ENCODE measurements around the gene RAPGEF1.
A peak's percentile ranks its signal among the peaks of the same experiment; 100 is the strongest.

The RAPGEF1 gene

DNA sequence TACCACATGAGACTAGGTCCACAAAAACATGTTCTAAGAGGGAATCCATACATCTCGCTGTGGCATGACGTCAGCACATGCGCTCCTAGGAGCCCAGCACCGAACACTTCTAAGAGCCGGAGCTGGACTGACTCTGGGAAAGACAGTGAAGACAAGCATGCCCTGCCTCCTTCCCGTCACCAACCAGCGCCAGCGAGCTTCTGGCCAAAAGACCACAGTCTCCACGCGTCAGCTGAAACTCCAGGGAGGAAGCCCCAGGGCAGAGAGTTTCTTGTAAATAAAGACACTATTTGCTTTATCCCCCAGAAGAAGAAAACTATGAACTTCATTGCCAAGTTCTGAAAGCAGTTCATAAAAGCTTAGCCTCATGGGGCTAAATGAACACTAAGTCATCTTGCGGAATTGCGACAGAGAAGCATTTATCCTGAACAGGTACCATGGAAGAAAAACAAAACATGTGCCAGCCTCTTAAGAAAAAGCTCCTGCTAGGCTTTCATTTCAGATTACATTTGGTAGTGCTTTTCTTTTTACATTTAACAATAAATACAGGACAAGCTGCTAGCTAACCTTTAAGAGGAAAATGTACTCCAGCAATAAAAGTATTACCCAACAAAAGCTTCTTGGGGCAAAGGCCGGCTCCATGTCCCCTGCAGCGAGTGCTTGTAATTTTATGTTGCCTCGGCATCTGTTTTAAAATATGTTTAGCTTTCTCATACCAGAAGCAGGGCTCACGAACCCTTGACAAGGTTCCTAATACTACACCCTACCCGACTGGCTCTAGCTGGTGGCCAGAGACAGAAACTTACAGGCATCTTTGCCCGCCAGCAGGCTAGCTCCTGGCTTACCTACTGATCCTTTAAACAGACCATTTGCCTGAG is 98.0 kb downstream of the RAPGEF1 start:
- DNase-seq = no peak

DNA sequence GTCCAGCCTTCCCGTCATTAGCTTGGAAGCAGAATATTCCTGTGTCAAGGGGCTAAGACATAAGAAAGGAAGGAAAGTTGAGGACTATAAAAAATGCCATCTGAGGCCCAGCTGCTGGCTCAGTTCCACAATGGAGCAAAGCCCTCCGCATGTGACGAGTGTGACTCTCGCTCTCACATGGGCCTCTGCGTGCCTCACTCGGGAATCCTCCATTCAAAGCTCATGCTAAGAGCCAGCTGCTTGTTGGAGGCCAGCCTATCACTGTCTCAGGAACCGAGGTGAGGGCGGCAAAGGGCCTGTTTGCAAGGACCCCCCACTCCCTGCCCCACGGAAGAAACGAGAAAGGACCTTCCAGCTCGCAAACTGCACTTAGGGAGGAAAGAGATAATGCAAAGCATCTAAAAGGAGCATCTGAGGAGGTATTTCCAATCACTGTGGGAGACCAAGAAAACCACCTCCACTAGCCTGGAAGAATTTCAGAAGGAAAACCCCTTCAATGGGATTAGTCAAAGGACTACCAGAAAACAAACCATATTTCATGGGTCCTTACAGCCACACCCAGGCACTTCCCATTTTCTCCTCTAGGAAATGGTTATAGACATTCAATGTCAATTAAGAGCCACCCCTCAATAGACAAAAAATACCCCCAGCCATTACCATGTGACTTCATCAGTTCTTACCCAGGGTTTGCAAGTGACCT is 99.3 kb downstream of the RAPGEF1 start:
- DNase-seq = no peak

DNA sequence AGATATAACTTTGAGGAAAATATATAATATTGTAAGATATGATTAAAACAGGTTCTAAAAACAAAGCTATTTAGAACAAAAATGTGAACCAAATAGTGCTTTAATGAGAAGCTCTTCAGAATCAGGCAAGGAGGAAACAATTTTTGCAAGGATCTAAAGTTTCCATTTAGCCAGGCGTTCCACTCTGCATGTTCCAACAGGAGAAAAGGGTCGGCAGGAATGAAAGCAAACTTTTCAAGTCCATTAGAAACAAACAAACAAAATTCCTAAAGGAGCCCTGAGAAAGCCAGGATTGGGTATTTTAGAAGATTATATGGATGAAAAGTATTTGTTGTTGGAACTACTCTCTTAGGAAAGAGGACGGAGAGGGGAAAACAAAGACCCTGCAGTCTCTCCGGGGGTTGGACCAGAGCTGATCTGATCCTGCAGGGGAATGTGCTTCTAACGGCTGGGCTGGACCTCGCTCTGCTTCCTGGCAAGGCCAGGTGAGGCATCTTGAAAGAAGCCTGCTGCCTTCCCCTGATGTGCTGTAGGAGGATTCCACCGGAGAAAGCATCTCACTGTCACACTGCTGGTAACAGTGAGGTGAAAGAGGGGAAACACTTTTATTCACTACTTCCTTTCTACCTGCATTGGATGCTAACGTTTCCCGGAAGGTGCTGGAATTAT is 100.0 kb downstream of the RAPGEF1 start:
- no peak for DNase-seq

DNA sequence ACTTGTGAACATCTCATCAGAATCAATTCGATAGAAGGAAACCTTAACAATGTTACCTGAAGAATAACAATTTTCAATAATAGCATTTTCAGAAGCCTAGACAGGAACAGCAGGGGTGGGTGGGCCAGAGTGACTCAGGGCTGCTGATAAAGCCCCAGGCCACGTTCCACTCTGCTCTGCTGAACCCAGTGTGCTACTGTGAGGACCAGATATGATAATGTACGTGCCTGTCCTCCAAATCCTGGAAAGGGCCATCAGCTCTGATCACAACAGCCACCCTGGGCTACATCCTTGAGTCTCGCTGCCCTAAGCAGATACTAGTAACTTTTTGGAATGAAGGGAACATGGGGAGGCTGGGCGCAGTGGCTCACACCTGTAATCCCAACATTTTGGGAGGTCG is 103.3 kb downstream of the RAPGEF1 start:
- peak; percentile 60 for DNase-seq

DNA sequence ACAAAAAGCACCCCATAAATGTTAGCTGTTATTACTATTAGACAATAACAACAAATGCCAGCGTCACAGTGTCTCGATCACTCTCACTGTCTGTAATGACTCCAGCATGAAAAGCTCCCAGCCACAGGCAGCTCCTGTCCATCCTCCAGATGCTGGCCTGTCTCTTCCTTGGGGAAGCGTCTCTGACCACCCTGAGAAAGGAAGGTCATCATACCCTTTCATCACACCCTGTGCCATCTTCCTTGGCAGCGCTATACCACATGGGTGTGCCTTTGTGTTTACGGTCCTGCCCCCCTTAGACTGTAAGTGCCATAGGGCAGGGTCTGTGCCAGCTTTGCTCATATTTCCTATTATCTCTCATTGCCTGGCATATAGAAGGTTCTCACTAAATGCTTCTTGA is 104.0 kb downstream of the RAPGEF1 start:
- no peak for DNase-seq

DNA sequence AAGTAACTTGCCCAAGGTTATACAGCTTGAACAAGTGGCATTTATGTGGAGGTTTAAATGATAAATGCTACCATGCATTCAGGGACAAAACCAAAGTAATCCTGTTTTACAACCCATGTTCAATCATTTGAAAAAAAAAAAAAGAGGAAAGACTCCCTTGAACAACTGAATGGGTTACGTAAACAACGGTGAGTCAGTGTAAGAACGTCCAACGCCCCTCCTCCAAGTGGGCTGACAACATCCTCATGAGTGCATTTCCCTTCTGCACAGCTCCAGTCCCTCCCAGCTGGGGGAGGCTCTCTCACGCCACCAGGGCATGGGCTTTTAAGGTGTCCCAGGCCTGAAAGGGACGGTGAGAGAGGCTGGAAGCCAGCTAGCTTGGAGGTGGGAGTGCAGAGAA is 104.6 kb downstream of the RAPGEF1 start:
- DNase-seq = peak; percentile 95

DNA sequence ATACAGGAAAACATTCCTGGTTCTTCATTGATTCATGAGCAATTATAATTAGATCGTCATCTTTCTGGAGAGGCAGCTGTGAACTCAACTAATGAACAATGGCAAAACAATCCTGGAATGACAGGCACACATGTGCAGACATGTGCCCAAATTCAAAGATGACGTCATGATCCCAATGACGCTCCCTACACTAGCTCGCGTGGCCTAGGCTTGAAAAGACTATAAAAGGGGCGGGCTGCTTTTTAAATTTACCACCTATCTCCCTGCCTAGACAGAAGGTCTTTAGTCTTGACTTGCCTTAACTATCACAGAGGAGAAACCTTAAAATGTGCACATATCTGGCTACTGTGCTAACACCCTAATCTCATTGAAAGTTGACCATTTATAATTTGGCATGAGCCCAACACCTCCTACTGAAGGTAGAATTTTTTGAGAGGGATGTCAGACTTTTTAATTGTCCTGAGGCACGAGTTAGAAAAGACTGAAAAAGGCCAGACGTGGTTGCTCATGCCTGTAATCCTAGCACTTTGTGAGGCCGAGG is 106.3 kb downstream of the RAPGEF1 start:
- DNase-seq = no peak

DNA sequence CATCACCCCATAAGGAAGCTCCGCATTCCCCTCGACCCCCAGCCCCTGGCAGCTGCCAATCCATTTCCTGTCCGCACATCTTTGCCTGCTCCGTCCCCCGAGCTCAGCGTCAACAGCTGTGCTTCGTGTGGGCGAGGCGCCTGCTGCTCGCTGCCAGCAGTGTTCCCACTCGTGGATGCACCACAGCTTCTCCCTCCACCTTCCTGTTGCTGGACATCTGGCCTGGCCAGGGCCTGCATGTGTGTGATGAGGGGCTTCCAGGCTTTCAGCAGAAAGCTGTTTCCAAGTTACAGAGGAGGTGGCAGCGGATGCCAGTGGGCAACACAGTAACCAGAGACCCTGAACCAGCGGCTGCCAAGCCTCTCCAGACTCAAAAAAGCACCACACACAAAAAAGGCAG is 108.6 kb downstream of the RAPGEF1 start:
- no peak for DNase-seq

DNA sequence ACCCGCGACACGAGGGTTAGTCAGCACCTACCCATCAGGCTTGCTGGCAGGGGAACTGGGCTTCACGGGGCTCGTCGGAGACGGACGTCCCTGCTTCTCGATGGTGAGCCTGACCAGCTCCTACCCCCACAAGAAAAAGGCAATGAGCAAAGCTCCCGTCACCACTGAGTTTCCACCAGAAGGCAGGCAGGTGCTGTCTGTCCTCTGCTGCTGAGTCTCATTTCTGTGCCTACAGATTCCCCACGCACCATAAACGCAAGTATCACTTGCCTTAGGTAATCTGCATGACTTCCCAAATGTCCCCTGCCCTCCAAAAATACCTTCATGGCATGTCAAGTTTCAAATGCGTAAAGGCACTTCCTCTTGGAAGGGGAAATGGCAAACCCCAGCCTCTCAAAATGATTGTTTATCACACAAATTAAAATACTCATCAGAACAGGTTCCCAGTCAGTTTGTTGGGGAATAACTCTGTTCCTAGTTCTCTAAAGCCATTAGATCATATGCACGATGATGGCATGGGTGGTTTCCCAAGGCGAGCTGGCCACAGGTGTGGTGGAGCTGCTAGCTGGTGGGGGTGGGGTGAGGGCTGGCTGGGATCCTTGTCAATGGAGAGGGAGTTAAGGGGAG is 109.6 kb downstream of the RAPGEF1 start:
- no peak for DNase-seq

DNA sequence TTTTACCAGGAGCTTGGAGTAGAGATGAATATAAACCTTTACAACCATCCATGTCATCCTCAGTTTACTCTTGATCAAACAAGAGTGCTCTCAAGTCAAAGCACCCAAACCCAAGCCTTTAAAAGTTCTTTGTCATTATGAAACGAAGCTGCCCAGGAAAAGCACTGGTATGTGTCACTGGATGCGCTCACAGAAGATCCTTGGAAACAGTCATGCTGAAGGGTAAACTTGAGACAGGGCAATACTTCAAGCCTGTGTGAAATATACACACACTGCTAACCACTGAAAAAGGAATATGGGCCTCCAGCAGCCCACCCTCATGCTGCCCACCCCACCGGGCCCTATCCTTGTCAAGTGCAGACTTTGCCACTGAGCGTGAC is 110.1 kb downstream of the RAPGEF1 start:
- no peak for DNase-seq

DNA sequence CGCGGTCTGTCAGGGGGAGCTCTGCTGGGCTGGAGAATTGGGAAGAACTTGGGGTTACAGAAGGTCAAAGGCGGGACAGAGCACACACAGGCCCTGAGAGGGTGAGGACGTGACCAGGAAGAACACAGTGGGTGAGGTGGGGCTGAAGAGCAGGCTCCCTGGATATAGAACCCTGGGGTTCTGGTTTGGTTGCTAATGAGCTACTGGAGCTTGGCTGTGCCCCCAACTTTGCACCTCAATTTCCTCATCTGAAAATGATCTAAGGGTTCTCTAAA is 110.7 kb downstream of the RAPGEF1 start:
- no peak for DNase-seq

DNA sequence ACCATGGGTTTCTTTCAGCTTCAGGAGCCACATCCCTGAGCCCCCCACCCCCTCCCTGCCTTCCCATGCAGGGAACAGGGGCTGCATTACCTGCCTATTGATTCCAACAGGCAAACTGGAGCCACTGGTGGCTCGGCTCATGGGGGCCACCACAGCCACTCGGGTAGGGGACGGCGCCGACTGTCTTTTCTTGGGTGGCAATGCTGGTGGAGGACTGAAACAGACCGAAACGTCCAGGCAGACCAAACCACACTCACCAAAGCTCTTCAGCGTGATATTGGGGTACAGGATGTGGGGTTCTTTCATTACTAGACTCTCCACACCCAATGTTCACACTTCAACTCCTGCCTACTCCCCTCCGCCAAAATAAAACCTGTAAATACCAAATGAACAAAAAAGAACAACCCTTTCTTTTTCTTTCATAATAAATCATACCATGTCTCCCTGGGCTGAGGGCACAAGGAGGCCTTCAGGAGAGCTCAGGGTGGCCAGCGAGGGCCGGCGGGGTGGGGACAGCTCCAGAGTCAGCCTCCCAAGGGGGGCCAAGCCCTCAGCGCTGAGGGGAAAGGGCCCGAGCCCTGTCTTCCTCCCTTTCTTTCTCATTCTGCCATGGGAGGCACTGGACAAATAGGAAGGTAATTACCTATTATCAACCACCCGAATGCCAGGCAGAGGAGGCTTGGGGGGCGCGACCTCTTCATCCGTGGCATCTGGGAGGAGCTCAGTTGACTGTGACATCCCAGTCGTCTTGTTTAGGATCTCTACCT is 111.2 kb downstream of the RAPGEF1 start:
- DNase-seq = no peak

DNA sequence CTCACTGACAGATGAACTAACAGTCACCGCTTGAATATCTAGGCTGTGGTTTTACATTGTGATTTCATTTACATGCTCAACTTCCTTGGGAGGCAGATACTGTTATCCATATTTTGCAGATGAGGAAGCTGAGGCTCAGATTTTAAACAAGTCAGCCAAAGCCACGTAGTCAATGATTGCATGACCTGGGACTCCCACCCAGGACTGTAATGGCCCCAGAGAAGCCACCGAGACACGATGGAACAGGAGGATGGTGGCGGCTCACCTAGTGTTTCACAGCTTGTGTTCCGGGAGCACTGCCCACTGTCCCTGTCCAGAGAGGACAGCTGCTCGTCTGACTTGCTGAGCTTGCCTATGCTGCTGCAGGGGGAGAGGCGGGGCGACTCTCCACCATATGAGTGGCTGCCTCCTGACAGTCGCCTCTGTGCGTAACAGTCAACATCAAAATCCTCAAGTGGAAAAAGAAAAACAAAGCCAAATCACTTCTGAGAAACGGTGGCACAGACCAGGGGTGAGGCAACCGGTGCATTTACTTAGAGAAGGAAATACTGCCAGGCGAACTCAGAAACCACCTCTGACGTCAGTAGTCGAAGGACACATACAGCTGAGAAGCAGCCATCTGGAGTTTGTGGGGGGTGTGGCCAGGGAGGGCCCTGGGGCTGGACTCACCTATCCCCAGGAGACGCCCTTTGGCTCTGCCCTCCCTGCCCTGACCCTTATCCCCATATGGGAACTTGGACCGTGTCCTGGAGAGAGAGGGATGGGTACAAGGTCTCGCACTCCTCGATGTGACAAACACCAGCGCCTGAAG is 112.0 kb downstream of the RAPGEF1 start:
- peak; percentile 48 for DNase-seq

DNA sequence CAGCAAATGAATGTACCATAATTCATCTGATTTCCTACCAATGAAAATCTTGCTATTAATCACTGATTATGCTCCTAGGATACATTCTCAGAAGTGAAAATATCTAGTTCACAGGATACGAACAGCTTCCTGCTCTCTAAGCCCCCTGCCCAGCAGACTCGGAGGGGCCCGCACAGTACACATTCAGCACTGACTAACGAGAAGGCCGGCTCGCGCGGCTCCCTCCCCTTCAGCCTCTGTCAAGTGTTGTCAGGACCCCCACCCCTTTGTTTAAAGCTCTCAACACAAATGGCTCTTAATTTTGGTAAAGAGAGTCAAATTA is 112.6 kb downstream of the RAPGEF1 start:
- no peak for DNase-seq

DNA sequence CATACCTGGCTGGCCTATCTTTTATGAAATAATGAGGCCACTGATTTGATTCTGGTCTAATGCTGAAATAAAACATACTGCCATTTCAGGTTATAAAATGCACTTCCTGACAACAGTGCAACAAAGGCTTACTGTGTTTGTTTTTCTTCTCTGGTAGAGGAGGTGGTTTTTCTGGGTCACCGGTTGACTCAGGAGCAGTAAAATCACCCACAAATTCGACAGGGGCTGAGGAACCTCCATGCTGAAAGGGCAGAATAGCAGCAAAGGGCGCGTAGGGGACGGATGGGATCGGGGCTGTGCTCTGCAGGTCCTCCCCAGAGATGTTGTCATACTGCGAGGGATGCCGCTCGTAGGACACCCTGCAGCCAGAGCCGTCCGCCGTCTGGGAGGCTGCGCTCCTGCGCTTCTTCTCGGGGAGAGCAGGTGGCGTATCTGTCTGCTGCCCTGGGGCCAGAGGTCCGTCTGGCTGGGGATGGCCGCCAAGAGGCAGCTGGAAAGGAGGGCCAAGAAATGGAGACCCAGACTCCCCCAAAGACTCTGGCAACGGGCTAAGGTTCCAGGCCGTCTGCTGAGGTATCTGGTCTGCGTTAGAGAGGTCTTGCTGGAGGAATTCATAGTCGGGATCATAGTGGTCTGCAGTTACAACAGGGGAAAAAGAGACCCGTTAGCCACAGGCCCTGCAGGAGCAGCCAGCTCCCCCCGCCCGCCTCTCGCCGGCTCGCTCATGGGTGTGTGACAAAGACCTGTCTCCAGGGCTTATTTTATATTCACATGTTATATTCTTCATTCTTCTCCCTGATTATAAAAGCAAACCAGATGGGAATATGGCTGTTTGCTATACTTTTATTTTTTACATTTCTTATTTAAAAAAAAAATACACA is 113.8 kb downstream of the RAPGEF1 start:
- no peak for DNase-seq

DNA sequence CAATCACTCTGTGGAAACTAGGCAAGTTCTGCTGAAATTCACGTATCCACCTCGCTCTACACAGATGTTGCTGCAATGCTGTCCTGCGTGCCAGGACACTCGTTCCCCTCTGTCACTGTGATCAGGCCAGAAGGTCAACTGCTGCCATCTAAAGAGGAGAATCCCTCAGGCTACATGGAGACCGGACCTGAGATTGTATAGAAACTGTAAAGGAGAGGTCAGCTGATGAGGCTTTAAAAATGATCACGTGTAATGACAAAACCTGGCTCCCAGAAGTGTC is 114.4 kb downstream of the RAPGEF1 start:
- no peak for DNase-seq

DNA sequence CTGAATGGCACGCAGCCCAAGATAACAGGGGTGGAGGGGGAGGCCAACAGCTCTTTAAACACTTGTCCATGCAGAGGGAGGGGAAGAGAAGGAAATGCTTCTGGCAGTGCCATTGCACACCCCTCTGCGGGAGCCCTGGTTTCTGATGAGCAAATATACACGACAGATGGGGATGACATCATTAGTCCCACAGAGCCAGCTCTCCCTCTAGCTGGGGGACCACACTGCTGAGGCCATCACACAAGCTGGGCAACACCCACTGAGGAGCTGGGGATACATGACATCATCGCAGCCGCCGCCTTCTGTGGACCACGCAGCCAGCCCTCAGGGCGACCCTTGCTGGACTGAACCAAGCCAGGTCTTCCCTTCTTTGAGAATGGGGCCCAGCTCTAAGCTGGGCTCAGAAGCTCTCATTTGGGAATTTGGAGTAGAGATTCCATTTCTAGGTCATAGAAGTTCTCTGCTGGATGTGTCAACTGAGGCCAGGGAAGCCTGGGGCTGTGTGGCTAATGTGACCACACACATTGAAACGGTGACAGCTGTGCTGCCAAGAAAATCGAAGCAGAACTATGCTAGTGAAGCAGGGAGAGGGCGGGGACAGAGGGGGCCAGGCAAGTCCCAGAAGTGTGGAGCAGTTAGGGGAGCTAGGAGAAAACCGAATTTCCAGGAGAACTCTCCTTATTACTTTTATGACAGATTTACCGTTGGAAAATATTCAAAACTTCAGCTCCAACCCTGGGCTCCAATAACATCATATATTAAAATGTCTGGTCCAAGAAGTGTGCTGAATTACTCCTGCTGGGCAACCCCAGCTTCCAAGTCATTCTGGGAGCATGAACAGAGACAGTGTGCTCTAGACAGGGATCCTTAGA is 115.0 kb downstream of the RAPGEF1 start:
- DNase-seq = no peak

DNA sequence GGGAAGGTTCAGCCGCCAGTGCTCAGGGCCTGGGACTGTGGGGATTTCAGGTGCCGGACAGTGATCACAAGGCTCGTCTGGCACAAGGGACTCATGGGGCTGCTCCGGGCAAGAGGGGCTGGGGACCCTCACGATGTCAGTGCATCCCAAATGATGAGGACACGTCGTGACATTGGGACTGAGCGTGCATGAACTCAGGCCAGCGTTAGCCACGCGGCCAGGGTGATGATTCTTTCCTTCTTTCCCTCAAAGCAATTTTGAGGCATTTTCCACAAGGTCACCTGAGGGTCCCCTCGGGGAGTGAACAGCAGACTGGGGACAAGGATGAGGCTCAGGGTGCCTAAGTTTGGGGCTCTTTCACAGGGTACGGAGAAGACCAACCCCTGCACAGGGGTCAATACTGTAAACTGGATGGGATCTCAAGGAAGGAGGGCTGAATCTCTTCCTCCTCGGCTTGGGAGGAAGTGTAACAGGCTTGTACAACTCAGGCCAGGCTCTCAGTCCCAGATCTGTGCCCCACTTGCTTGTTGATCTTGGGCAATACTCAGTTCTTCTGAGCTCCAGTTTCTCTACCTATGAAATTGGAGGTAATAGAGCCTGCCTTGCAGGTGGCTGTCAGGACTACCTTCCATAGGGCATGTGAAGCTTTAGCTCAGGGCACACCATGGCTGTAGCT is 116.1 kb downstream of the RAPGEF1 start:
- DNase-seq = no peak

DNA sequence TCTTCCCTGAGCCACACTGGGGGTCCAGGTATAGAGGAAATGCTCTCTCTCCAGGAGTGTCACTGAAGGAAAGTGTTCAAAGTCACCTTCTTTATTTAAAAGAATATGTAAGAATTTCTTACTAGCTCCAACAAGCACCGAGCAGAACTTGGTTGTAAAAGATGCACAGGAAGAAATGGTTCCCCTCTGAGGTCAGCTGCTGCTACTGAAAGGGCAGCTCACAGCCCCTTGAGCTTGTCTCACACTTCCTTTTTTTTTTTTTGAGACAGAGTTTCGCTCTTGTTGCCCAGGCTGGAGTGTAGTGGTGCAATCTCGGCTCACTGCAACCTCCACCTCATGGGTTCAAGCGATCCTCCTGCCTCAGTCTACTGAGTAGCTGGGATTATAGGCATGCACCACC is 117.4 kb downstream of the RAPGEF1 start:
- peak; percentile 8 for DNase-seq
